HG03460 (cell line): ENCODE data around the gene SEC16A.

ENCODE experiments used
- ATAC-seq: cut with Tn5 transposase; IDR thresholded peaks from one replicate; pipeline ENCODE4 v1.9.1; 2021; ENCODE audit not compliant: unreplicated experiment

Gene SEC16A

GRCh38 chr9:136403538-136403914 lies 79.3 kb downstream of the SEC16A start:
- ATAC-seq: peak; percentile 42

GRCh38 chr9:136402067-136402466 lies 80.8 kb downstream of the SEC16A start:
- no peak for ATAC-seq

- no peak for ATAC-seq
Measured at GRCh38 chr9:136401173-136401922, 81.5 kb downstream of the SEC16A start.

GRCh38 chr9:136400038-136400834 lies 82.6 kb downstream of the SEC16A start, which contains the start of gene SNAPC4:
Gene SNAPC4, minus strand, starts transcription at chr9:136400170. Its CDS starts 1,742 bp downstream, at chr9:136398428.
- peak; percentile 71 for ATAC-seq

GRCh38 chr9:136399176-136400037 lies 83.4 kb downstream of the SEC16A start:
- no peak for ATAC-seq

GRCh38 chr9:136398286-136398685 lies 84.6 kb downstream of the SEC16A start:
- no peak for ATAC-seq

- ATAC-seq: no peak
Measured at GRCh38 chr9:136397643-136398042, 85.2 kb downstream of the SEC16A start.

- no peak for ATAC-seq
Measured at GRCh38 chr9:136396219-136396515, 86.7 kb downstream of the SEC16A start.

GRCh38 chr9:136395345-136396218 lies 87.3 kb downstream of the SEC16A start:
- no peak for ATAC-seq

- ATAC-seq: no peak
Measured at GRCh38 chr9:136395020-136395340, 87.9 kb downstream of the SEC16A start.

GRCh38 chr9:136394312-136395019 lies 88.4 kb downstream of the SEC16A start:
- ATAC-seq: no peak

GRCh38 chr9:136393531-136393930 lies 89.3 kb downstream of the SEC16A start:
- no peak for ATAC-seq

GRCh38 chr9:136392538-136393449 lies 90.0 kb downstream of the SEC16A start:
- no peak for ATAC-seq

- no peak for ATAC-seq
Measured at GRCh38 chr9:136391737-136392537, 90.9 kb downstream of the SEC16A start.
